ENCODE data around the gene IFNGR2.
"Not testable (repeated sequence)": the region's sequence is repeated elsewhere in the genome, so short reads cannot be mapped to it uniquely, and the experiment has no call there.

IFNGR2 gene

GRCh38 chr21:33378081-33378480 is 25.1 kb upstream of the IFNGR2 start:
- no peak for DNase-seq

GRCh38 chr21:33379934-33380333 is 23.3 kb upstream of the IFNGR2 start:
- DNase-seq = not testable (repeated sequence)

- no peak for DNase-seq
These were observed 22.7 kb upstream of the IFNGR2 start for GRCh38 chr21:33380483-33380998.

- DNase-seq = not testable (repeated sequence)
These were observed 21.8 kb upstream of the IFNGR2 start for GRCh38 chr21:33381381-33381780.

GRCh38 chr21:33383056-33383888 is 19.9 kb upstream of the IFNGR2 start:
- DNase-seq = no peak

- DNase-seq = no peak
These were observed 18.3 kb upstream of the IFNGR2 start for GRCh38 chr21:33384841-33385331.

- DNase-seq = no peak
These were observed 16.9 kb upstream of the IFNGR2 start for GRCh38 chr21:33386222-33386784.

- no peak for DNase-seq
These were observed 15.9 kb upstream of the IFNGR2 start for GRCh38 chr21:33387294-33387693.

GRCh38 chr21:33388188-33388587 is 15.0 kb upstream of the IFNGR2 start:
- no peak for DNase-seq

GRCh38 chr21:33390479-33390878 is 12.7 kb upstream of the IFNGR2 start:
- no peak for DNase-seq

- DNase-seq = no peak
These were observed 11.6 kb upstream of the IFNGR2 start for GRCh38 chr21:33391656-33392055.

- DNase-seq = no peak
These were observed 10.8 kb upstream of the IFNGR2 start for GRCh38 chr21:33392284-33392985.

- DNase-seq = no peak
These were observed 9.9 kb upstream of the IFNGR2 start for GRCh38 chr21:33393348-33393747.

GRCh38 chr21:33394260-33394659 is 9.0 kb upstream of the IFNGR2 start:
- DNase-seq = no peak

GRCh38 chr21:33395891-33396331 is 7.3 kb upstream of the IFNGR2 start:
- DNase-seq = no peak

- DNase-seq = no peak
These were observed 6.8 kb upstream of the IFNGR2 start for GRCh38 chr21:33396436-33396835.

- DNase-seq = no peak
These were observed 6.3 kb upstream of the IFNGR2 start for GRCh38 chr21:33396951-33397350.

- no peak for DNase-seq
These were observed 5.5 kb upstream of the IFNGR2 start for GRCh38 chr21:33397717-33398116.

GRCh38 chr21:33398361-33398760 is 4.9 kb upstream of the IFNGR2 start:
- no peak for DNase-seq

GRCh38 chr21:33401630-33401992 is 1.6 kb upstream of the IFNGR2 start:
- no peak for DNase-seq

GRCh38 chr21:33402001-33402979 is 923 bp upstream of the IFNGR2 start:
- DNase-seq = no peak

Measured in NCI-H774 (cell line).